ENCODE results near the gene COPS4.

COPS4 gene

GRCh38 chr4:83009529-83009928 is 25.5 kb upstream of the COPS4 start:
- peak overlapping the region; percentile 73 for H3K4me3 ChIP-seq (replicated peaks; ENCODE audit: low read depth, low read length)
- peak; percentile 35 for DNase-seq (ENCODE audit: low read depth)
- TF ChIP-seq CTCF (IDR thresholded peaks at IDR 0.05; ENCODE audit: low read length, missing control alignments), result no peak

- no peak for TF ChIP-seq CTCF (IDR thresholded peaks at IDR 0.05; ENCODE audit: low read length, missing control alignments)
- H3K4me3 ChIP-seq (replicated peaks; ENCODE audit: low read depth, low read length), result peak overlapping the region; percentile 73
- DNase-seq (ENCODE audit: low read depth), result peak; percentile 33
Observed at GRCh38 chr4:83010111-83010521, 24.9 kb upstream of the COPS4 start.

- TF ChIP-seq CTCF (IDR thresholded peaks at IDR 0.05; ENCODE audit: low read length, missing control alignments), result no peak
- peak; percentile 79 for DNase-seq (ENCODE audit: low read depth)
- peak within 1 kb of the TSS; percentile 73 for H3K4me3 ChIP-seq (replicated peaks; ENCODE audit: low read depth, low read length)
Observed at GRCh38 chr4:83010522-83011318, 24.3 kb upstream of the COPS4 start, which contains the start of gene LIN54. LIN54 (minus strand) TSS chr4:83010823; CDS start chr4:82984844, 25,979 bp downstream.

GRCh38 chr4:83011689-83012199 is 23.2 kb upstream of the COPS4 start:
- TF ChIP-seq CTCF (IDR thresholded peaks at IDR 0.05; ENCODE audit: low read length, missing control alignments), result no peak
- H3K4me3 ChIP-seq (replicated peaks; ENCODE audit: low read depth, low read length), result peak overlapping the region; percentile 73
- no peak for DNase-seq (ENCODE audit: low read depth)

- no peak for DNase-seq (ENCODE audit: low read depth)
- no peak for TF ChIP-seq CTCF (IDR thresholded peaks at IDR 0.05; ENCODE audit: low read length, missing control alignments)
- peak overlapping the region; percentile 73 for H3K4me3 ChIP-seq (replicated peaks; ENCODE audit: low read depth, low read length)
Observed at GRCh38 chr4:83012200-83012686, 22.7 kb upstream of the COPS4 start.

GRCh38 chr4:83012687-83013419 is 22.1 kb upstream of the COPS4 start:
- peak; percentile 21 for TF ChIP-seq CTCF (IDR thresholded peaks at IDR 0.05; ENCODE audit: low read length, missing control alignments)
- peak; percentile 99 for DNase-seq (ENCODE audit: low read depth)
- peak overlapping the region; percentile 78 for H3K4me3 ChIP-seq (replicated peaks; ENCODE audit: low read depth, low read length)

Data from fibroblast of pulmonary artery (primary cell).